ENCODE data around the gene PPP4R2.

PPP4R2 gene

GRCh38 chr3:73007992-73008712 lies 11.5 kb downstream of the PPP4R2 start:
- TF ChIP-seq CTCF (IDR thresholded peaks at IDR 0.05) = no peak
- no peak for TF ChIP-seq ZFX (IDR thresholded peaks at IDR 0.05; ENCODE audit: borderline replicate concordance)
- no peak overlapping the region for H3K27ac ChIP-seq

- H3K27ac ChIP-seq = no peak overlapping the region
- TF ChIP-seq CTCF (IDR thresholded peaks at IDR 0.05) (no peak), ZFX (IDR thresholded peaks at IDR 0.05; ENCODE audit: borderline replicate concordance) (no peak)
Measured at GRCh38 chr3:73009008-73009407, 12.4 kb downstream of the PPP4R2 start.

- no peak for TF ChIP-seq ZFX (IDR thresholded peaks at IDR 0.05; ENCODE audit: borderline replicate concordance)
- no peak for TF ChIP-seq CTCF (IDR thresholded peaks at IDR 0.05)
- H3K27ac ChIP-seq = no peak overlapping the region
Measured at GRCh38 chr3:73009750-73010149, 13.1 kb downstream of the PPP4R2 start.

GRCh38 chr3:73010158-73010557 lies 13.5 kb downstream of the PPP4R2 start:
- no peak for TF ChIP-seq ZFX (IDR thresholded peaks at IDR 0.05; ENCODE audit: borderline replicate concordance)
- no peak for TF ChIP-seq CTCF (IDR thresholded peaks at IDR 0.05)
- H3K27ac ChIP-seq = no peak overlapping the region

GRCh38 chr3:73018298-73018697 lies 21.7 kb downstream of the PPP4R2 start:
- H3K27ac ChIP-seq = no peak overlapping the region
- TF ChIP-seq ZFX (IDR thresholded peaks at IDR 0.05; ENCODE audit: borderline replicate concordance) (no peak), CTCF (IDR thresholded peaks at IDR 0.05) (no peak)

DNA sequence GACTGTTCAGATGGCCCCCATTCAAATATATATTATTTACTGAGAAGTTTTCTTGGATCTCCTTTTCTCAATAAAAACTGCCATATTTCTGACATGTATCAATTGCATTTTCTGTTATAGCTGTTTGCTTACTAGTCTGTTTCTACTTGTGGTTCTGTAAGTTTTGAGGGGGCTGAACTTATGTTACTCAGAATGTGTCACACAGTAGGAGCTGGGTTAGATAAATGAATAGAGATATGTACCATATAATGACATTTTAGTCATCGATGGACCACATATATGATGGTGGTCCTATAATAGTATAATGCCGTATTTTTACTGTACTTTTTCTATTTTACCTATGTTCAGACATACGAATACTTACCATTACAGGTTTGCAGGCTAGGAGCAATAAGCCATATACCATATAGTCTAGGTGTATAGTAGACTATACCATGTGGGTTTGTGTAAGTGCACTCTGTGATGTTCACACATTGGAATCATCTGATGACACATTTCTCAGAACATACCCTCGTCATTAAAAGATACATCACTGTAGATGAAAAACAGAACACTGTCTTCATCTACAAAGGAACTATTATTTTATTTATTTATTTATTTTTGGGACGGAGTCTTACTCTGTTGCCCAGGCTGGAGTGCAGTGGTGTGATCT lies 22.3 kb downstream of the PPP4R2 start:
- TF ChIP-seq CTCF (IDR thresholded peaks at IDR 0.05) (no peak), ZFX (IDR thresholded peaks at IDR 0.05; ENCODE audit: borderline replicate concordance) (no peak)
- no peak overlapping the region for H3K27ac ChIP-seq

DNA sequence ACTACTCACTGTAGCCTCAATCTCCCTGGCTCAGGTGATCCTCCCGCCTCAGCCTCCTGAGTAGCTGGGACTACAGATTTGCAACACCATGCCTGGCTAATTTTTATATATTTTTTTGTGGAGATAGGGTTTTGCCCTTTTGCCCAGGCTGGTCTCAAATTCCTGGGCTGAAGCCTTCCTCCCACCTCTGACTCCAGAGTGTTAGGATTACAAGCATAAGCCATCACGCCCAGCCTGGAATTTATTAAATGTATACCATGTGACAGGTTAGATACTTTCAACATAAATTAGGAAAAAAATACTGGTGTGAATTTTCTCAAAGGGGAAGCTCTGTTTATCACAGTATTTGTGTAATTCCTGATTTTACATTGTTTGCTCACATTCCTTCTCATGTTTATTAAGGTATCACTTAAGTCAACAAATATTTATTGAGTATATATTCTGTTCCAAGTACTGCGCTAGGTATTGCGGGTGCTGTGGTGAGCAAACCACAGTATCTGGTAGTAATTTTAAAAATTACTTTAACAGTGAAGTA lies 24.8 kb downstream of the PPP4R2 start:
- no peak for TF ChIP-seq ZFX (IDR thresholded peaks at IDR 0.05; ENCODE audit: borderline replicate concordance)
- no peak for TF ChIP-seq CTCF (IDR thresholded peaks at IDR 0.05)
- no peak overlapping the region for H3K27ac ChIP-seq

Data from 22Rv1 (cell line).